ENCODE measurements around the gene CDK17.

DNA sequence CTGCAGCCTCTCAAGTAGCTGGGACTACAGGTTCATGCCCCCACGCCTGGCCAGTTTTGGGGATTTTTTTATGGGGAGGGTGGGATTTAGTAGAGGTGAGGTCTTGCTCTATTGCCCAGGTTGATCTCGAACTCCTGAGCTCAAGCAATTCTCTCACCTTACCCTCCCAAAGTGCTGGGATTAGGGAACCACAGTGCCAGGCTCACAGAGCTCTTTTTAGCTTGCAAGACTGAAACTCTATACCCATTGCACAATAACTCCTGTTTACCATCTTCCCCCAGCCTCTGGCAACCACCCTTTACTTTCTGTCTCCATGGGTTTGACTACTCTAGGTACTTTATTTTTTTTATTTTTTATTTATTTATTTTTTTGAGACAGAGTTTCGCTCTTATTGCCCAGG, 25.7 kb upstream of the CDK17 start:
- TF ChIP-seq, protein P1, sequence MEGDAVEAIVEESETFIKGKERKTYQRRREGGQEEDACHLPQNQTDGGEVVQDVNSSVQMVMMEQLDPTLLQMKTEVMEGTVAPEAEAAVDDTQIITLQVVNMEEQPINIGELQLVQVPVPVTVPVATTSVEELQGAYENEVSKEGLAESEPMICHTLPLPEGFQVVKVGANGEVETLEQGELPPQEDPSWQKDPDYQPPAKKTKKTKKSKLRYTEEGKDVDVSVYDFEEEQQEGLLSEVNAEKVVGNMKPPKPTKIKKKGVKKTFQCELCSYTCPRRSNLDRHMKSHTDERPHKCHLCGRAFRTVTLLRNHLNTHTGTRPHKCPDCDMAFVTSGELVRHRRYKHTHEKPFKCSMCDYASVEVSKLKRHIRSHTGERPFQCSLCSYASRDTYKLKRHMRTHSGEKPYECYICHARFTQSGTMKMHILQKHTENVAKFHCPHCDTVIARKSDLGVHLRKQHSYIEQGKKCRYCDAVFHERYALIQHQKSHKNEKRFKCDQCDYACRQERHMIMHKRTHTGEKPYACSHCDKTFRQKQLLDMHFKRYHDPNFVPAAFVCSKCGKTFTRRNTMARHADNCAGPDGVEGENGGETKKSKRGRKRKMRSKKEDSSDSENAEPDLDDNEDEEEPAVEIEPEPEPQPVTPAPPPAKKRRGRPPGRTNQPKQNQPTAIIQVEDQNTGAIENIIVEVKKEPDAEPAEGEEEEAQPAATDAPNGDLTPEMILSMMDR (IDR thresholded peaks at IDR 0.05) = no peak
- TF ChIP-seq POLR2AphosphoS5 (IDR thresholded peaks at IDR 0.05) = no peak

Data from breast epithelium (tissue), 3 donors.